ENCODE results near the gene IRGM. TPM values are rescaled to one million over a fixed set of nuclear protein-coding genes. Genes with fewer than 3 reads are reported as not detected.
"Not testable (repeated sequence)": the region's sequence is repeated elsewhere in the genome, so short reads cannot be mapped to it uniquely, and the experiment has no call there.

The IRGM gene
- total and polyA plus RNA-seq, 12 donors: 0.25 to 0.40 TPM; not detected in 10

DNA sequence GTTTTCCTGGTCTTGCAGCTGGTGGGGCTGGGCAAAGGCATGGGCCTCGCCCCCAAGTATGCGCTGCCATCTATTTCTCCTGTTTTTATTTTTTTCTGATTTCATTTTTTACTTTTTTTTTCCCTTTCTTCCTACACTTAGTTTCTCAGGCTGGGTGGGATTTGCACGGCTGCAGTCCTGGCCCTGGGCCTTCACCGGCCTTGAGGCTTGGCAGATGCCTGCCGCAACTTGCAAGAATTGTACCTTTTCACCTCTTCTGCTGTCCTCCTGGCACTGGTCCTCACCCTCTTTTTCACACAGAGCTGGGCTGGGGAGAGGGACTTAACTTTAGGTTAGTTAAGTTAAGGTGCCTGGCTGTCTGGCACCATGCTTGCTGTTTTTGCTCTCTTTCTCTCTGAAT is 10.3 kb upstream of the IRGM start:
- intact Hi-C loops (cut with DNase I): no loop called here
- no peaks in the 10 kb centered on the region for H3K27me3 ChIP-seq

DNA sequence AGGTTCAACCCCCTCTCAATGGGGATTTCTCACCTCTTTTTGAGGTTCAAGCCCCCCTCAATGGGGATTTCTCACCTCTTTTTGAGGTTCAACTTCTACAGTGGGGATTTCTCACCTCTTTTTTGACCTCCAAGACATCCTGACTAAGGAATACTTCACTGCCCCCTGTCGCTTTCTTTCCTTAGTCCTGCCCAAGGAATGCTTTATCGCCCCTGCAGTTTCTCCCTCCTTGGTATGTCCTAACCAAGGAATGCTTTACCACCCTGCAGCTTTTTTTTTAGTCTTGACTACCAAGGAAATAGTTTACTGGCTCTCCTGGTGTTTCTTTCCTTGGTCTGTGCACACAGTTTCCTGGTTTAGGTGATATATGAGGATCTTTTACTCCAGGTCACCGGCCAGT is 9.6 kb upstream of the IRGM start:
- Histone ChIP-seq H3K27me3 (no peaks in the 10 kb centered on the region), H3K4me3 (no peak overlapping the region), H3K9me3 (replicated peaks in 1 of 3) (no peaks in the 10 kb centered on the region), H3K4me1 (replicated peaks in 1 of 2) (no peaks in the 10 kb centered on the region), H3K36me3 (replicated peaks in 1 of 2) (no peaks in the 10 kb centered on the region), H3K27ac (no peak overlapping the region)
- intact Hi-C loops (cut with DNase I): no loop called here
- no peak for TF ChIP-seq POLR2A (IDR thresholded peaks at IDR 0.05)
- TF ChIP-seq, protein P1, sequence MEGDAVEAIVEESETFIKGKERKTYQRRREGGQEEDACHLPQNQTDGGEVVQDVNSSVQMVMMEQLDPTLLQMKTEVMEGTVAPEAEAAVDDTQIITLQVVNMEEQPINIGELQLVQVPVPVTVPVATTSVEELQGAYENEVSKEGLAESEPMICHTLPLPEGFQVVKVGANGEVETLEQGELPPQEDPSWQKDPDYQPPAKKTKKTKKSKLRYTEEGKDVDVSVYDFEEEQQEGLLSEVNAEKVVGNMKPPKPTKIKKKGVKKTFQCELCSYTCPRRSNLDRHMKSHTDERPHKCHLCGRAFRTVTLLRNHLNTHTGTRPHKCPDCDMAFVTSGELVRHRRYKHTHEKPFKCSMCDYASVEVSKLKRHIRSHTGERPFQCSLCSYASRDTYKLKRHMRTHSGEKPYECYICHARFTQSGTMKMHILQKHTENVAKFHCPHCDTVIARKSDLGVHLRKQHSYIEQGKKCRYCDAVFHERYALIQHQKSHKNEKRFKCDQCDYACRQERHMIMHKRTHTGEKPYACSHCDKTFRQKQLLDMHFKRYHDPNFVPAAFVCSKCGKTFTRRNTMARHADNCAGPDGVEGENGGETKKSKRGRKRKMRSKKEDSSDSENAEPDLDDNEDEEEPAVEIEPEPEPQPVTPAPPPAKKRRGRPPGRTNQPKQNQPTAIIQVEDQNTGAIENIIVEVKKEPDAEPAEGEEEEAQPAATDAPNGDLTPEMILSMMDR (IDR thresholded peaks at IDR 0.05): no peak
- 88 to 95% (median 92%) methylated on average over 3 of the region's 3 CpGs for WGBS, 4 donors
- DNase-seq: no peak

More for the DNA sequence above, 10.3 kb upstream of the IRGM start:
- no peak for DNase-seq
- H3K4me1 ChIP-seq (replicated peaks in 1 of 2): no peaks in the 10 kb centered on the region
- TF ChIP-seq, protein P1 (IDR thresholded peaks at IDR 0.05): no peak
- TF ChIP-seq POLR2A (IDR thresholded peaks at IDR 0.05): no peak
- no peaks in the 10 kb centered on the region for H3K36me3 ChIP-seq (replicated peaks in 1 of 2)
- no peak overlapping the region for H3K4me3 ChIP-seq
- H3K27ac ChIP-seq: no peak overlapping the region
- WGBS, 4 donors: 45 to 62% (median 60%) methylated on average over 5 of the region's 5 CpGs
- H3K9me3 ChIP-seq (replicated peaks in 1 of 3): no peaks in the 10 kb centered on the region

DNA sequence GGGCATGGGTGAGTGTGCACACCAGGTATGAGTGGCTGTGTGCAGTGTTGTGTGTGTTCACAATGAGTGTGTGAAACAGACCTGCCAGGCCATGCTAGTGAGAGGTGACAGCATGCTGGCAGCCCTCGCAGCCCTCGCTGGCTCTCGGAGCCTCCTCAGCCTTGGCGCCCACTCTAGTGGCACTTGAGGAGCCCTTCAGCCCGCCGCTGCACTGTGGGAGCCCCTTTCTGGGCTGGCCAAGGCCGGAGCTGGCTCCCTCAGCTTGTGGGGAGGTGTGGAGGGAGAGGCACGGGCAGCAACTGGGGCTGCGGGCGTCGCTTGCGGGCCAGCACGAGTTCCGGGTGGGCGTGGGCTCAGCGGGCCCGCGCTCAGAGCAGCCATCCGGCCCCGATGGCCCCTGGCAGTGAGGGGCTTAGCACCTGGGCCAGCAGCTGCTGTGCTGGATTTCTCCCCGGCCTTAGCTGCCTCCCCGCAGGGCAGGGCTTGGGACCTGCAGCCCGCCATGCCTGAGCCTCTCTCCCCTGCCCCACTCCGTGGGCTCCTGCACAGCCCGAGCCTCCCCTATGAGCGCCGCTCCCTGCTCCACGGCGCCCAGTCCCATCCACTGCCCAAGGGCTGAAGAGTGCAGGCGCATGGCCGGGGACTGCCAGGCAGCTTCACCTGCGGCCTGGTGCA is 999 bp upstream of the IRGM start:
- H3K4me3 ChIP-seq; H3K4me1 ChIP-seq (replicated peaks in 1 of 2); H3K27me3 ChIP-seq; H3K27ac ChIP-seq; H3K36me3 ChIP-seq (replicated peaks in 1 of 2); H3K9me3 ChIP-seq (replicated peaks in 1 of 3); DNase-seq: not testable (repeated sequence)
- 88 to 97% (median 92%) methylated on average over 8 to 32 of the region's 32 CpGs for WGBS, 4 donors
- intact Hi-C loops (cut with DNase I): loop anchor here (5.0 to 10.0 kb wide), 4 partner anchors 141 to 291 kb away; partner anchors contain the start of genes RBM22 (in 2 of the 2) and MYOZ3 (in 1 of the 2)

DNA sequence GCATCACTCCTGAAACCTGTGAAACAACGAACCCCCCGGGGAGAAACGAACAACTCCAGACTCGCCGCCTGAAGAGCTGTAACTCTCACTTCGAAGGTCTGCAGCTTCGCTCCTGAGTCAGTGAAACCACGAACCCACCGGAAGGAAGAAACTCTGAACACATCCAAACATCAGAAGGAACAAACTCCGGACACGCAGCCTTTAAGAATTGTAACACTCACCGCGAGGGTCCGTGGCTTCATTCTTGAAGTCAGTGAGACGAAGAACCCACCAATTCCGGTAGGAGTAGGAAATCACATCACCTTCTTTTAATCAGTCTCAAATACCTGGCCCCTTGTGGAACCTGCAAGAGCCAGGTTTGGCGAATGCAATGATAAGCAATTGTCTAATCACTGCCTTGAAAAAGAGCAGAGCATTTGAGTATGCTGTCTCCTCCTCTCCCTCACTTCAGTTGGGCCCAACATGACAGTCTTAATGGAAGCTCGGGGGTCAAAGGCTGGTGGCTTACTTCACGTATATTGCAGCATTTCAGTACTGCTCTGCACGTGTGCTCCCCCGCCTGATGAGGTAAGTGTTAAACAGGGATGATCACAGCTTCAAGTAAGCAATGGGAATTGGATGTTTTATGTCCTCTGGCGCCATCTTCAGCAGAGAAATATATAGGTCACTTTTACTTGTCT is 473 bp downstream of the IRGM start:
- no peak overlapping the region for H3K4me3 ChIP-seq
- intact Hi-C loops (cut with DNase I): loop anchor here (2.0 to 10.0 kb wide), 5 partner anchors 46 to 292 kb away; partner anchors contain the start of genes RBM22 (in 2 of the 2) and MYOZ3 (in 1 of the 2)
- no peak overlapping the region for H3K27ac ChIP-seq
- no peaks in the 10 kb centered on the region for H3K36me3 ChIP-seq (replicated peaks in 1 of 2)
- H3K4me1 ChIP-seq (replicated peaks in 1 of 2): peaks cover 0 to 4% of the 10 kb centered on the region in 2 donors
- H3K27me3 ChIP-seq: no peaks in the 10 kb centered on the region
- no peak for TF ChIP-seq POLR2A (IDR thresholded peaks at IDR 0.05)
- TF ChIP-seq, protein P1 (IDR thresholded peaks at IDR 0.05): peak; percentile 46 to 90 (median 83)
- no peaks in the 10 kb centered on the region for H3K9me3 ChIP-seq (replicated peaks in 1 of 3)
- 47 to 57% (median 56%) methylated on average over 22 of the region's 22 CpGs for WGBS, 4 donors
- DNase-seq: peak; percentile 46 to 74 (median 56)

Data from adrenal gland (tissue), 12 donors.